PC-9 (cell line): Measurements from ENCODE around the gene SUSD1. TPM values are rescaled to one million over a fixed set of nuclear protein-coding genes. Genes with fewer than 3 reads are reported as not detected.

Experiments used
- Bru-seq: library from RNA; stranded (reverse); fragments of 400-500 nt; gene quantifications from one replicate; lab custom pipeline; 2021; lab: Mats Ljungman, UMichigan
- BruChase-seq, 2 experiments: library from RNA; stranded (reverse); fragments of 400-500 nt; gene quantifications; one replicate each; lab custom pipeline; 2021; lab: Mats Ljungman, UMichigan
- BruUV-seq: library from RNA; stranded (reverse); fragments of 400-500 nt; replicated peaks from 2 replicates; lab custom pipeline; 2021; lab: Mats Ljungman, UMichigan
- CTCF ChIA-PET: fragments of 300-600 bp; sonication (Branson Sonifier 250); formaldehyde crosslinking; loops from one replicate; lab custom pipeline; 2022; ENCODE audit warnings: antibody characterized with exemption; lab: Charles Lee
- POLR2A ChIA-PET: fragments of 300-600 bp; sonication (Branson Sonifier 250); formaldehyde crosslinking; loops from one replicate; lab custom pipeline; 2022; ENCODE audit warnings: antibody characterized with exemption; ENCODE audit not compliant: unreplicated experiment; lab: Charles Lee
- DNase-seq, 2 experiments: peaks; one replicate each; pipeline versions ENCODE4 v3.0.0 to v3.0.0-alpha.2; 2015 to 2022; ENCODE audit warnings: mixed read lengths in 1 of 2
- H2AFZ ChIP-seq: fragments of 200-600 bp; sonication (generic); 2 replicates; pipeline ENCODE4 v1.8.1; 2017; ENCODE audit warnings: antibody characterized with exemption
- H3F3A ChIP-seq: fragments of 200-600 bp; sonication (generic); 2 replicates; pipeline ENCODE4 v1.8.1; 2017; ENCODE audit warnings: antibody characterized with exemption, mild to moderate bottlenecking, low read depth; ENCODE audit not compliant: insufficient read depth
- H3K27ac ChIP-seq: fragments of 200-600 bp; sonication (generic); 2 replicates; pipeline ENCODE4 v1.6.1; 2016; ENCODE audit warnings: mixed run types
- H3K27me3 ChIP-seq: fragments of 200-600 bp; sonication (generic); 2 replicates; pipeline ENCODE4 v1.6.1; 2016; ENCODE audit warnings: low read depth, mixed run types; ENCODE audit not compliant: insufficient read depth
- H3K36me3 ChIP-seq: fragments of 200-600 bp; sonication (generic); 2 replicates; pipeline ENCODE4 v1.6.1; 2016; ENCODE audit warnings: low read depth, mixed run types
- H3K4me1 ChIP-seq: fragments of 200-600 bp; sonication (generic); replicated peaks from 2 replicates; pipeline ENCODE4 v1.6.1; 2016; ENCODE audit warnings: mixed run types; ENCODE audit not compliant: insufficient read depth
- H3K4me2 ChIP-seq: fragments of 200-600 bp; sonication (generic); 2 replicates; pipeline ENCODE4 v1.6.1; 2017; ENCODE audit warnings: mixed run types
- H3K4me3 ChIP-seq: fragments of 200-600 bp; sonication (generic); 2 replicates; pipeline ENCODE4 v1.6.1; 2016; ENCODE audit warnings: mixed run types
- H3K79me2 ChIP-seq: fragments of 200-600 bp; sonication (generic); 2 replicates; pipeline ENCODE4 v1.6.1; 2017; ENCODE audit warnings: low read depth, mixed run types
- H3K9me2 ChIP-seq: fragments of 200-600 bp; sonication (generic); 2 replicates; pipeline ENCODE4 v1.8.1; 2017; ENCODE audit warnings: mild to moderate bottlenecking; ENCODE audit not compliant: insufficient read depth
- H3K9me3 ChIP-seq: fragments of 200-600 bp; sonication (generic); 2 replicates; pipeline ENCODE4 v1.8.1; 2016; ENCODE audit warnings: low read depth; ENCODE audit not compliant: insufficient read depth
- H4K20me1 ChIP-seq: fragments of 200-600 bp; sonication (generic); 2 replicates; pipeline ENCODE4 v1.8.1; 2017; ENCODE audit not compliant: insufficient read depth
- CTCF ChIP-seq: fragments of 200-600 bp; sonication (generic); conservative IDR thresholded peaks from 2 replicates; pipeline ENCODE4 v1.6.1; 2017; ENCODE audit warnings: mixed run types, antibody characterized with exemption, mild to moderate bottlenecking, moderate library complexity
- EZH2 ChIP-seq: fragments of 200-600 bp; sonication (generic); IDR thresholded peaks from 2 replicates; pipeline ENCODE4 v1.8.0; 2017; ENCODE audit warnings: antibody characterized with exemption, low read depth
- intact Hi-C: fragments of 100-400 bp; cut with micrococcal nuclease; formaldehyde crosslinking; loops from one replicate; pipeline ENCODE4 v1.10.0; 2022; ENCODE audit not compliant: unreplicated experiment
- long read RNA-seq: library from polyadenylated mRNA; stranded (forward); transcript quantifications from one replicate; pipeline ENCODE4 v2.0.0, GENCODE V29; 2022
- total RNA-seq: library from RNA; stranded (reverse); gene quantifications from 2 replicates; pipeline ENCODE4 v1.2.3, GENCODE V29; 2021

The SUSD1 gene
- 16.5 and 23.2 TPM in 2 replicates for total RNA-seq
- percentile 75 among the genes with signal in this experiment for Bru-seq, nascent RNA
- BruChase-seq, experiment 1, labeled RNA remaining after a 2-hour chase = percentile 70 among the genes with signal in this experiment
- percentile 66 among the genes with signal in this experiment for BruChase-seq, experiment 2, labeled RNA remaining after a 6-hour chase
- long read RNA-seq, transcript SUSD1-204 (17 exons, 3,124 nt) = major isoform, 10 of 27 reads
- long read RNA-seq, partial matches to known transcripts = 3 of 27 reads
- long read RNA-seq, other reads (novel, unspliced or antisense) = 14 of 27 reads

GRCh38 chr9:112174965-112175795 is at the start of gene SUSD1:
Gene SUSD1, minus strand, starts transcription at chr9:112175297. Its CDS starts 62 bp downstream, at chr9:112175235.
- TF ChIP-seq CTCF (no peak), EZH2 (no peak)
- H3K9me3 ChIP-seq = no peaks in the 10 kb centered on the region
- H3K27ac ChIP-seq = peak within 1 kb of the TSS; percentile 86
- no peaks in the 10 kb centered on the region for H3K9me2 ChIP-seq
- peaks cover 8% of the 10 kb centered on the region; the same call in 1 of the 2 replicates for H3K36me3 ChIP-seq
- POLR2A ChIA-PET = no interaction called here
- no peaks in the 10 kb centered on the region for H4K20me1 ChIP-seq
- CTCF ChIA-PET = interaction anchor here (0.6 to 1.4 kb wide), 2 partner anchors 62 to 1403 kb away, joined by 3 to 12 read pairs; no protein-coding TSS in a partner anchor
- no TSS peak for BruUV-seq
- DNase-seq = peak in 1 of 2 experiments; percentile 48
- peaks cover 54% of the 10 kb centered on the region for H3F3A ChIP-seq
- intact Hi-C loops = loop anchor here (5.0 kb wide), 1 partner anchor 143 kb away; no protein-coding TSS in a partner anchor
- H3K27me3 ChIP-seq = no peaks in the 10 kb centered on the region
- H3K79me2 ChIP-seq = peaks cover 44% of the 10 kb centered on the region
- H3K4me2 ChIP-seq = peak within 1 kb of the TSS; percentile 95
- peak within 1 kb of the TSS; percentile 70 for H2AFZ ChIP-seq
- peaks cover 63% of the 10 kb centered on the region for H3K4me1 ChIP-seq
- peak within 1 kb of the TSS; percentile 84 for H3K4me3 ChIP-seq

- Histone ChIP-seq H2AFZ (no peak overlapping the region), H3K4me1 (no peaks in the 10 kb centered on the region), H3K9me2 (no peaks in the 10 kb centered on the region), H4K20me1 (no peaks in the 10 kb centered on the region), H3K4me3 (no peak overlapping the region), H3K27me3 (no peaks in the 10 kb centered on the region), H3K36me3 (peaks cover 32% of the 10 kb centered on the region), H3F3A (peaks cover 3% of the 10 kb centered on the region; the same call in 1 of the 2 replicates), H3K27ac (peak overlapping the region; percentile 28; the same call in 1 of the 2 replicates), H3K4me2 (no peak overlapping the region), H3K79me2 (no peaks in the 10 kb centered on the region), H3K9me3 (no peaks in the 10 kb centered on the region)
- intact Hi-C loops = loop anchor here (5.0 kb wide), 1 partner anchor 57 kb away; no protein-coding TSS in a partner anchor
- no TSS peak for BruUV-seq
- no peak for DNase-seq
- ChIA-PET POLR2A (no interaction called here), CTCF (no interaction called here)
- no peak for TF ChIP-seq CTCF
- TF ChIP-seq EZH2 = no peak
These were observed 49.5 kb upstream of the SUSD1 start for GRCh38 chr9:112224401-112225289.
